22Rv1 (cell line): Measurements from ENCODE around the gene ZNF384.

ENCODE experiments used
- H3K27ac ChIP-seq: fragments of 450-650 bp; 2 replicates; pipeline ENCODE4 v1.5.1; 2017
- CTCF ChIP-seq: fragments of 450-650 bp; IDR thresholded peaks from 2 replicates; pipeline ENCODE4 v1.5.1; 2017; ENCODE audit warnings: mild to moderate bottlenecking
- ZFX ChIP-seq: fragments of 450-650 bp; IDR thresholded peaks from 2 replicates; pipeline ENCODE4 v1.6.1; 2017; ENCODE audit warnings: antibody characterized with exemption, borderline replicate concordance

The ZNF384 gene

DNA sequence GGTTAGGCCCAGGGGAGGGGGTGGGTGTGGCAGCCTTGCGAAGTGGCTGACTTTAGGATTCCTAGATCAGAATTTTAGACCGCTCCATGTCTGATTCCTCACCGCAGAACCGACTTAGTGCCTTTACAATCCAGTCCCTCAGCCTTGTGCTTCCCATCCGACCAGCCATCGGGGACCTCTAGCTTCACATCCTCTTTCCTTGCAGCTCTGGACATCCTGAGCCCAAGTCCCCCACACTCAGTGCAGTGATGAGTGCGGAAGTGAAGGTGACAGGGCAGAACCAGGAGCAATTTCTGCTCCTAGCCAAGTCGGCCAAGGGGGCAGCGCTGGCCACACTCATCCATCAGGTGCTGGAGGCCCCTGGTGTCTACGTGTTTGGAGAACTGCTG lies 35.2 kb upstream of the ZNF384 start:
- H3K27ac ChIP-seq = peak overlapping the region; percentile 86
- TF ChIP-seq ZFX (no peak), CTCF (no peak)

DNA sequence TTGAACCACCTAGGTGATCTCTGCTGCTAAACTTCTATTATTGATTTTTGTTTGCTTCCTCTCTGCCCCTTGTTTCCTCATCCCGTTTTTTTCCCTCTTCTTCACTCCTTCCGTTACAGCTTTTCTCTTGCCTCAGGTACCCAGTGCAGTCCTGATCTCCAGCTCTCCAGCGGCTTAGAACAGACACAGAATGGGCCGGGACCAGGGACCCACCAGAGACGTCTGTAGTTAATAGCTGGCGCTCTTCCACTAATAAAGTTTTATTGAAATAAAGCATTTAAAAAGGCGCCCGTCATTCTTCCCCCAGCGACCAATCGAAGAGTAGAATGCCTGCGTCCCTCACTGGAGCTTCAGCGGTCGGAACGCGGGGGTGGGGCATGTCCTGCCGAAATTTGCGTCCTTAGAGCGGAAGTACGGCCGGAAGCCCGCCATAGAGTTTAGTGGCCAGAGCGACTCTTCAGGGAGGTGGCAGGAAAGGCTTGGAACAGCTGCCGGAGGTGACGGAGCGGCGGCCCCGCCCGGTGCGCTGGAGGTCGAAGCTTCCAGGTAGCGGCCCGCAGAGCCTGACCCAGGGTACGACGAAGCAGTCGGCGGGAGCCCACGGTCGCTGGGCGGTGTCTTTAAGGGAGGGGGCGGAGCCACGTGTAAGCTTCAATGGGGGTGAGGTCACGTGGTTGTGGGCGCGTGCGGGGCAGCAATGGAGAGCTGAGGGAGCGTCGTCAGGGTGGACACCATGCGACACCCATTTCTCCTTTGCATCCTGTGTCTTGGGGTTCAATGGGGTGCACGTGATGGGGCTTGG lies 34.6 kb upstream of the ZNF384 start, which contains the start of gene COPS7A:
COPS7A (plus strand) TSS at position 440 of the 802 bp plus-strand sequence. CDS start 611 bp downstream, outside the sequence.
- TF ChIP-seq CTCF = peak; percentile 28
- TF ChIP-seq ZFX = no peak
- peak within 1 kb of the TSS; percentile 86 for H3K27ac ChIP-seq

DNA sequence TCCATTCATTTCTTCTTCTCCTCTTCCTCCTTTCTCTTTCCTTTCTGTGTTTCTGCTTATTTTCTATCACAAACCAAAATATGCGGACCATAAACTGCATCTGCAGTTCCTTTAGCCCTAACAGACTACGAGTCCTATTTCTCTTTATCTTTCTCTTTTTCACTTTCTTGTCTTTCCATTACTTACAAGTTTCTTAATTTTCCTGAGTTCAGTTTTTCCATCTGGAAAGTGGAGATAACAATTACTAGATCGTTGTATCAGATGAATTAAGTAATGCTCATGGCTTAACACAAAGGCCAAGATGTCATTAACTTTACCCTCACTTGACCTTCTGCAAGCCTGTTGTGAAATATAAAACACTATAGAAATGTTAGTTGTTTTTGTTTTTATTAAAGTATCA lies 33.7 kb upstream of the ZNF384 start:
- TF ChIP-seq ZFX (no peak), CTCF (no peak)
- H3K27ac ChIP-seq = peak overlapping the region; percentile 86

DNA sequence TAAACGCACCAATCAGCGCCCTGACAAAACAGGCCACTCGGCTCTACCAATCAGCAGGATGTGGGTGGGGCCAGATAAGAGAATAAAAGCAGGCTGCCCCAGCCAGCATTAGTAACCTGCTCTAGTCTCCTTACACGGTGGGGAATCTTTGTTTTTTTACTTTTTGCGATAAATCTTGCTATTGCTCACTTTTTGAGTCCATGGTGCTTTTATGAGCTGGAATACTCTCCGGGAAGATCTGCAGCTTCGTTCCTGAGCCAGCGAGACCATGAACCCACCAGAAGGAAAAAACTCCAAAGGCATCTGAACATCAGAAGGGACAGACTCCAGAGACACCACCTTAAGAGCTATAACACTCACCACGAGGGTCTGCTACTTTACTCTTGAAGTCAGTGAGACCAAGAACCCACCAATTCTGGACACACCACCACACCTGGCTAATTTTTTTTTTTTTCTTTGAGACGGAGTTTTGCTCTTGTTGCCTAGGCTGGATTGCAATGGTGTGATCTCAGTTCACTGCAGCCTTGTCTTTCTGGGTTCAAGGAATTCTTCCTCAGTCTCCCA lies 27.8 kb upstream of the ZNF384 start:
- peak overlapping the region; percentile 42 for H3K27ac ChIP-seq

DNA sequence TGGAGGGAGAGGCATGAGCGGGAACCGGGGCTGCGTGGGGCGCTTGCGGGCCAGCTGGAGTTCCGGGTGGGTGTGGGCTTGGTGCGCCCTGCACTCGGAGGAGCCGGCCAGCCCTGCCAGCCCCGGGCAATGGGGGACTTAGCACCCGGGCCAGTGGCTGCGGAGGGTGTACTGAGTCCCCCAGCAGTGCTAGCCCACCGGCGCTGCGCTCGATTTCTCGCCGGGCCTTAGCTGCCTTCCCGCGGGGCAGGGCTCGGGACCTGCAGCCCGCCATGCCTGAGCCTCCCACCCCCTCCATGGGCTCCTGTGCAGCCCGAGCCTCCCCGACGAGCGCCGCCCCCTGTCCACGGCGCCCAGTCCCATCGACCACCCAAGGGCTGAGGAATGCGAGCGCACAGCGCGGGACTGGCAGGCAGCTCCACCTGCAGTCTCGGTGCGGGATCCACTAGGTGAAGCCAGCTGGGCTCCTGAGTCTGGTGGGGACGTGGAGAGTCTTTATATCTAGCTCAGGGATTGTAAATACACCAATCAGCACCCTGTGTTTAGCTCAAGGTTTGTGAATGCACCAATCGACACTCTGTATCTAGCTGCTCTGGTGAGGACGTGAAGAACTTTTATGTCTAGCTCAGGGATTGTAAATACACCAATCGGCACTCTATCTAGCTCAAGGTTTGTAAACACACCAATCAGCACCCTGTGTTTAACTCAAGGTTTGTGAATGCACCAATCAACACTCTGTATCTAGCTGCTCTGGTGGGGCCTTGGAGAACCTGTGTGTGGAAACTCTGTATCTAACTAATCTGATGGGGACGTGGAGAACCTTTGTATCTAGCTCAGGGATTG lies 27.1 kb upstream of the ZNF384 start:
- H3K27ac ChIP-seq = peak overlapping the region; percentile 42

More for the DNA sequence above, 27.8 kb upstream of the ZNF384 start:
- TF ChIP-seq CTCF (no peak), ZFX (no peak)

DNA sequence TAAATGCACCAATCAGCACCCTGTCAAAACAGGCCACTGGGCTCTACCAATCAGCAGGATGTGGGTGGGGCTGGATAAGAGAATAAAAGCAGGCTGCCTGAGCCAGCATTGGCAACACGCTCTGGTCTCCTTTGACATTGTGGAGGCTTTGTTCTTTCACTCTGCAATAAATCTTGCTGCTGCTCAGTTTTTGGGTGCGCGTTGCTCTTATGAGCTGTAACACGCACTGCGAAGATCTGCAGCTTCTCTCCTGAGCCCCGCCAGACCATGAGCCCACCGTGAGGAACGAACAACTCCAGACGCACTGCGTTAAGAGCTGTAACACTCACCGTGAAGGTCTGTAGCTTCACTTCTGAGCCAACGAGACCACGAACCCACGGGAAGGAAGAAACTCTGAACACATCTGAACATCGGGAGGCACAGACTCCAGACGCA lies 19.8 kb upstream of the ZNF384 start:
- H3K27ac ChIP-seq = peak overlapping the region; percentile 41
- TF ChIP-seq ZFX (no peak), CTCF (no peak)

DNA sequence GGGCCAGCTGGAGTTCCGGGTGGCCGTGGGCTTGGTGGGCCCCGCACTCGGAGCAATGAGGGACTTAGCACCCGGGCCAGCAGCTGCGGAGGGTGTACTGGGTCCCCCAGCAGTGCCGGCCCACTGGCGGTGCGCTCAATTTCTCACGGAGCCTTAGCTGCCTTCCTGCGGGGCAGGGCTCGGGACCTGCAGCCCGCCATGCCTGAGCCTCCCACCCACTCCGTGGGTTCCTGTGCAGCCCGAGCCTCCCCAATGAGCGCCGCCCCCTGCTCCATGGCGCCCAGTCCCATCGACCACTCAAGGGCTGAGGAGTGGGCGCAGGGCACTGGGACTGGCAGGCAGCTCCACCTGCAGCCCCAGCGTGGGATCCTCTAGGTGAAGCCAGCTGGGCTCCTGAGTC lies 19.2 kb upstream of the ZNF384 start:
- H3K27ac ChIP-seq = peak overlapping the region; percentile 41

DNA sequence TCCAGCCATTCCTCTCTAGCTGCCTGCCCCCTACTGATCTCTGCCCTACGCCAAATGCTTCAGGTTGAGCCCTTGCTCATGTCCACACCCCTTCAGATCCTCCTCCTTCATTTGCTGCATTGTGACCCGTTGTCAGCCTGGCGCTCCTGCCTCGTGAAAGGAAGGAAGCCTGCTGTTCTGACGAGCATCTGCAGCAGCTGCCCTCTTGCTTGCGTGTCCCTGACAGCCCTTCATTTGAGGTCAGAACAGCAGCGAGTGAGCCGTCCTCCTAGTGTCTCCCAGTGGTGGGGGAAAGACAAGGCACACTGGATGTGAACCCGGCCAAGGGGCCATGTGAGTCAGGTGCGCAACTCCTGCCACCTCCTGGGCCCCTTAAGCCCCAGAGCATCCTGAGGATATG lies 14.5 kb upstream of the ZNF384 start:
- TF ChIP-seq CTCF = peak; percentile 18
- TF ChIP-seq ZFX = no peak
- no peak overlapping the region for H3K27ac ChIP-seq
